Mesenchymal stem cell (in vitro differentiated cells and primary cell): ENCODE measurements around the gene PKLR.

Source experiments
- DNase-seq: peaks from one replicate; pipeline ENCODE4 v3.0.0-alpha.2; 2013
- H2AFZ ChIP-seq: one replicate; pipeline ENCODE4 v1.6.1; 2013; ENCODE audit warnings: low read depth, mild to moderate bottlenecking, control low read depth, inconsistent platforms, low read length, moderate library complexity
- H2AK5ac ChIP-seq: 2 replicates; pipeline ENCODE4 v1.6.1; 2013; ENCODE audit warnings: low read length, moderate library complexity, mild to moderate bottlenecking, inconsistent platforms; ENCODE audit not compliant: severe bottlenecking
- H2BK120ac ChIP-seq: one replicate; pipeline ENCODE4 v1.6.1; 2013; ENCODE audit warnings: low read depth, mild to moderate bottlenecking, inconsistent platforms, low read length, moderate library complexity
- H2BK12ac ChIP-seq, 2 experiments: one replicate each; pipeline ENCODE4 v1.6.1; 2013; ENCODE audit warnings: inconsistent platforms in 2 of 2, low read length in 2 of 2, mild to moderate bottlenecking in 2 of 2, moderate library complexity in 2 of 2, control low read depth in 1 of 2
- H2BK15ac ChIP-seq: one replicate; pipeline ENCODE4 v1.6.1; 2013; ENCODE audit warnings: mild to moderate bottlenecking, low read depth, inconsistent platforms; ENCODE audit not compliant: poor library complexity, severe bottlenecking
- H2BK5ac ChIP-seq: 2 replicates; pipeline ENCODE4 v1.6.1; 2013; ENCODE audit warnings: low read depth, mild to moderate bottlenecking, low read length, control low read depth, inconsistent platforms; ENCODE audit not compliant: poor library complexity, severe bottlenecking
- H3K14ac ChIP-seq, 2 experiments: one replicate each; pipeline ENCODE4 v1.6.1; 2013; ENCODE audit warnings: inconsistent platforms in 2 of 2, low read length in 2 of 2, control low read depth in 1 of 2, mild to moderate bottlenecking in 1 of 2, moderate library complexity in 1 of 2
- H3K18ac ChIP-seq, 2 experiments: one replicate each; pipeline ENCODE4 v1.6.1; 2013; ENCODE audit warnings: inconsistent platforms in 2 of 2, low read length in 2 of 2, control low read depth in 1 of 2, low read depth in 1 of 2, mild to moderate bottlenecking in 1 of 2
- H3K23ac ChIP-seq, 2 experiments: one replicate each; pipeline ENCODE4 v1.6.1; 2013; ENCODE audit warnings: inconsistent platforms in 2 of 2, low read length in 2 of 2, mild to moderate bottlenecking in 2 of 2, moderate library complexity in 2 of 2, control low read depth in 1 of 2
- H3K27ac ChIP-seq: 2 replicates; pipeline ENCODE4 v1.5.1; 2013; ENCODE audit warnings: mild to moderate bottlenecking, moderate library complexity, low read length, control low read depth, inconsistent platforms; ENCODE audit not compliant: poor library complexity, severe bottlenecking
- H3K27me3 ChIP-seq, 2 experiments: 2 replicates each; pipeline versions ENCODE4 v1.6.1 to v1.7.0; 2013; ENCODE audit warnings: low read length in 2 of 2, mild to moderate bottlenecking in 2 of 2, moderate library complexity in 2 of 2, control low read depth in 1 of 2, inconsistent platforms in 1 of 2; ENCODE audit not compliant: control insufficient read depth in 1 of 2, insufficient read depth in 1 of 2
- H3K36me3 ChIP-seq, 2 experiments: 2 replicates each; pipeline versions ENCODE4 v1.6.1 to v1.7.0; 2013; ENCODE audit warnings: low read length in 2 of 2, control low read depth in 1 of 2, inconsistent platforms in 1 of 2, low read depth in 1 of 2, mild to moderate bottlenecking in 1 of 2; ENCODE audit not compliant: insufficient read depth in 2 of 2, control insufficient read depth in 1 of 2
- H3K4ac ChIP-seq, 2 experiments: one replicate each; pipeline ENCODE4 v1.6.1; 2013; ENCODE audit warnings: inconsistent platforms in 2 of 2, low read length in 2 of 2, mild to moderate bottlenecking in 2 of 2, moderate library complexity in 2 of 2, control low read depth in 1 of 2, low read depth in 1 of 2
- H3K4me1 ChIP-seq: 2 replicates; pipeline ENCODE4 v1.6.1; 2013; ENCODE audit warnings: low read depth, low read length, control low read depth; ENCODE audit not compliant: control insufficient read depth, insufficient read depth
- H3K4me2 ChIP-seq: 2 replicates; pipeline ENCODE4 v1.6.1; 2013; ENCODE audit warnings: low read length, mild to moderate bottlenecking, inconsistent platforms; ENCODE audit not compliant: poor library complexity, severe bottlenecking
- H3K4me3 ChIP-seq, 2 experiments: 2 replicates each; pipeline versions ENCODE4 v1.5.1 to v1.7.0; 2013; ENCODE audit warnings: low read length in 2 of 2, mild to moderate bottlenecking in 2 of 2, control low read depth in 1 of 2, low read depth in 1 of 2; ENCODE audit not compliant: insufficient read depth in 1 of 2
- H3K79me1 ChIP-seq: replicated peaks from 2 replicates; pipeline ENCODE4 v1.6.1; 2013; ENCODE audit warnings: mild to moderate bottlenecking, control low read depth, low read length, inconsistent platforms; ENCODE audit not compliant: poor library complexity, severe bottlenecking
- H3K9ac ChIP-seq: 2 replicates; pipeline ENCODE4 v1.7.0; 2013; ENCODE audit warnings: mild to moderate bottlenecking, low read length, moderate library complexity
- H3K9me3 ChIP-seq: 2 replicates; pipeline ENCODE4 v1.7.0; 2013; ENCODE audit warnings: mild to moderate bottlenecking, low read length; ENCODE audit not compliant: control insufficient read depth
- H4K8ac ChIP-seq: one replicate; pipeline ENCODE4 v1.6.1; 2013; ENCODE audit warnings: inconsistent platforms, mild to moderate bottlenecking, low read length, moderate library complexity
- H4K91ac ChIP-seq: one replicate; pipeline ENCODE4 v1.6.1; 2013; ENCODE audit warnings: mild to moderate bottlenecking, low read length, inconsistent platforms
- WGBS: methylation state at CpG from one replicate; pipeline ENCODE4 v1.1.7; 2013; ENCODE audit warnings: mixed read lengths; 5-methylcytosine and 5-hydroxymethylcytosine counted together

The PKLR gene

DNA sequence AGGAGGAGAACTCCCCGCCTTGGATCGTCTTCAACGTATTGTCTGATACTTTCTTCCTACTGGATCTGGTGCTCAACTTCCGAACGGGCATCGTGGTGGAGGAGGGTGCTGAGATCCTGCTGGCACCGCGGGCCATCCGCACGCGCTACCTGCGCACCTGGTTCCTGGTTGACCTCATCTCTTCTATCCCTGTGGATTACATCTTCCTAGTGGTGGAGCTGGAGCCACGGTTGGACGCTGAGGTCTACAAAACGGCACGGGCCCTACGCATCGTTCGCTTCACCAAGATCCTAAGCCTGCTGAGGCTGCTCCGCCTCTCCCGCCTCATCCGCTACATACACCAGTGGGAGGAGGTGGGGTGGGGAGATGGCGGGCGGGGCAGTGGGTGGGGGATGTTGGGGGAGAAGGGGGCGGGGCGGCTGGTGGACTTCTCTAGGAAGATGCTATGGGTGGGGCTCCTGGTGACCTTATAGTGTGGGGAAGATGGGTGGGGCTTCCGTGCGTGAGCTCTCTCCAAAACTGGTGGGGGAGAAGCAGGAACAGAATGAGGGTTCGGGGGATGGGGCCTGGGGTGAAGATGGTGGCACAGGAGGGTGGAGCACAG, 18.6 kb downstream of the PKLR start:
- Histone ChIP-seq H2BK15ac (no peak overlapping the region), H3K79me1 (peaks cover 4% of the 10 kb centered on the region), H4K8ac (no peak overlapping the region), H3K4me1 (peaks cover 5% of the 10 kb centered on the region), H2BK120ac (no peak overlapping the region), H2AFZ (no peak overlapping the region), H3K4ac (no peak overlapping the region), H3K36me3 (peaks cover 8 to 35% of the 10 kb centered on the region in 2 experiments), H3K14ac (no peak overlapping the region), H2BK5ac (no peak overlapping the region), H2BK12ac (no peak overlapping the region), H4K91ac (no peak overlapping the region), H3K9me3 (no peaks in the 10 kb centered on the region), H3K4me2 (no peak overlapping the region), H3K18ac (no peak overlapping the region), H3K4me3 (no peak overlapping the region), H3K27ac (no peak overlapping the region), H3K27me3 (no peaks in the 10 kb centered on the region), H3K23ac (peak overlapping the region in 1 of 2 experiments; percentile 29), H2AK5ac (no peak overlapping the region), H3K9ac (no peak overlapping the region)
- no peak for DNase-seq
- WGBS = 97% methylated on average over 29 of the region's 29 CpGs

GRCh38 chr1:155279268-155279667, 22.0 kb downstream of the PKLR start:
- Histone ChIP-seq H3K79me1 (peaks cover 4% of the 10 kb centered on the region), H2BK5ac (no peak overlapping the region), H3K4ac (no peak overlapping the region), H4K91ac (no peak overlapping the region), H2BK120ac (no peak overlapping the region), H3K4me3 (no peak overlapping the region), H3K36me3 (peaks cover 8 to 15% of the 10 kb centered on the region in 2 experiments), H2AK5ac (no peak overlapping the region), H3K18ac (no peak overlapping the region), H3K23ac (peak overlapping the region in 1 of 2 experiments; percentile 10), H3K9me3 (no peaks in the 10 kb centered on the region), H2BK15ac (no peak overlapping the region), H2BK12ac (no peak overlapping the region), H3K27me3 (no peaks in the 10 kb centered on the region), H3K4me1 (peaks cover 5% of the 10 kb centered on the region), H3K9ac (no peak overlapping the region), H3K4me2 (no peak overlapping the region), H4K8ac (no peak overlapping the region), H2AFZ (no peak overlapping the region), H3K27ac (no peak overlapping the region), H3K14ac (no peak overlapping the region)
- WGBS = 81% methylated on average over 2 of the region's 2 CpGs
- no peak for DNase-seq

GRCh38 chr1:155278689-155279160, 22.5 kb downstream of the PKLR start:
- H2BK5ac ChIP-seq = no peak overlapping the region
- peaks cover 8% of the 10 kb centered on the region for H3K4me1 ChIP-seq
- no peak overlapping the region for H3K23ac ChIP-seq
- no peaks in the 10 kb centered on the region for H3K9me3 ChIP-seq
- no peak overlapping the region for H3K27ac ChIP-seq
- no peak overlapping the region for H2BK12ac ChIP-seq
- H3K4ac ChIP-seq = no peak overlapping the region
- peaks cover 4% of the 10 kb centered on the region for H3K79me1 ChIP-seq
- no peak overlapping the region for H4K8ac ChIP-seq
- no peak overlapping the region for H3K4me2 ChIP-seq
- H3K36me3 ChIP-seq = peaks cover 4 to 10% of the 10 kb centered on the region in 2 experiments
- H3K18ac ChIP-seq = no peak overlapping the region
- H2AK5ac ChIP-seq = no peak overlapping the region
- 64% methylated on average over 9 of the region's 10 CpGs for WGBS
- no peak for DNase-seq
- H2AFZ ChIP-seq = no peak overlapping the region
- H4K91ac ChIP-seq = no peak overlapping the region
- H3K27me3 ChIP-seq = no peaks in the 10 kb centered on the region
- H3K9ac ChIP-seq = no peak overlapping the region
- no peak overlapping the region for H2BK15ac ChIP-seq
- H2BK120ac ChIP-seq = no peak overlapping the region
- no peak overlapping the region for H3K14ac ChIP-seq
- H3K4me3 ChIP-seq = peak overlapping the region in 1 of 2 experiments; percentile 89

DNA sequence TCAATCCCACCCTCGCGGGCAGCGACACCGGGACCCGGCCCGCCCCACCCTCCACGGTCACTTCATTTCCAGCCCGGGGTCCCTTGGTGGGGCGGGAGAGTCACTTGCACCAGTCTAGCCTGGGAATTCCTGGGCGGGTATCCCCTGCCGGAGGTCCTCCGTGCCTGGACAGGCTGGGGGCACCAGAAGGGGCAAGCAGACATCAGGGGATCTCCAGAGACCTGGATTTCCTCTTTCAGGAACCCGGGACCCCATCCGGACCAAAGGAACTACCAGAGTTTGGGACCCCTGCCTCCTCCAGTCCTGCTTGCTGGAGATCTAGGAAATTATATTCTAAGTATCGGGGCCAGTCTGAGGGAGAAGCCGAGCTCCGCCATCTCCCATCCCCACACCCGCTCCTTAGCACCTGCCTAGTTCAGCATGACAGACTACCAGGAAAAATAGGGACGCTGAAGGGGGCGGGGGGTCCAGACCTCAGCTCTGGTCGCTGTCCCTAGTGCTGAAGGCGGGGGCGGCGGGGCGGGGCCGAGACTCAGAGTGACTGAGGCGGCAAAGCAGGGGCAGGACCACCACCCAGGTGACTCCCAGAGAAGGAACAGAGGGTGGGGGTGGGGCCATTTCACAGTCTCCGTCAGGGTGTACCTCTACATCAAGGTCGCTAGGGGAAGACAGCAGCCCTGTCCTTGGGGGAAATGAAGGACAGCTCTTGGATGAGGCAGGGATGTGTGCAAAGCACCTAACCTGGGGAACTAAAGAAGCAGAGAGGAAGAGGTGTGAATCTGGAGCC, 23.1 kb downstream of the PKLR start:
- no peak overlapping the region for H4K91ac ChIP-seq

More for the DNA sequence above, 23.1 kb downstream of the PKLR start:
- WGBS = 0% methylated on average over 25 of the region's 29 CpGs
- H3K4me1 ChIP-seq = peaks cover 8% of the 10 kb centered on the region
- H2AFZ ChIP-seq = peak overlapping the region; percentile 91
- H3K14ac ChIP-seq = no peak overlapping the region
- H3K4me3 ChIP-seq = peak overlapping the region; percentile 70 to 89
- no peaks in the 10 kb centered on the region for H3K27me3 ChIP-seq
- DNase-seq = peak; percentile 46
- peaks cover 4% of the 10 kb centered on the region for H3K79me1 ChIP-seq
- no peak overlapping the region for H2AK5ac ChIP-seq
- H3K18ac ChIP-seq = no peak overlapping the region
- no peak overlapping the region for H3K4ac ChIP-seq
- no peak overlapping the region for H2BK5ac ChIP-seq
- H4K8ac ChIP-seq = no peak overlapping the region
- no peak overlapping the region for H2BK15ac ChIP-seq
- H2BK120ac ChIP-seq = no peak overlapping the region
- peak overlapping the region; percentile 98 for H3K4me2 ChIP-seq
- H3K27ac ChIP-seq = no peak overlapping the region
- no peak overlapping the region for H3K23ac ChIP-seq
- H3K9me3 ChIP-seq = no peaks in the 10 kb centered on the region
- peak overlapping the region; percentile 78 for H3K9ac ChIP-seq
- H2BK12ac ChIP-seq = no peak overlapping the region
- peaks cover 3 to 8% of the 10 kb centered on the region in 2 experiments for H3K36me3 ChIP-seq
